Cardiac fibroblast (primary cell): Measurements from ENCODE around the gene C20orf144.
A peak's percentile ranks its signal among the peaks of the same experiment; 100 is the strongest.

Experiments used
- DNase-seq, 2 donors: peaks; one replicate each; pipeline versions ENCODE4 v3.0.0 to v3.0.0-alpha.2; 2010; ENCODE audit warnings: low read depth in 2 of 2
- H3K4me3 ChIP-seq, 2 donors: replicated peaks in 1 of 2; 1 replicate in 1 of 2; 2 replicates in 1 of 2; pipeline ENCODE4 v1.5.1; 2011; ENCODE audit warnings: low read depth in 2 of 2, low read length in 2 of 2, mild to moderate bottlenecking in 2 of 2, moderate library complexity in 1 of 2
- TF ChIP-seq, protein P1 (sequence below): IDR thresholded peaks from one replicate; pipeline ENCODE4 v1.5.1; 2011; ENCODE audit warnings: low read depth, mild to moderate bottlenecking, low read length, inconsistent platforms

C20orf144 gene

DNA sequence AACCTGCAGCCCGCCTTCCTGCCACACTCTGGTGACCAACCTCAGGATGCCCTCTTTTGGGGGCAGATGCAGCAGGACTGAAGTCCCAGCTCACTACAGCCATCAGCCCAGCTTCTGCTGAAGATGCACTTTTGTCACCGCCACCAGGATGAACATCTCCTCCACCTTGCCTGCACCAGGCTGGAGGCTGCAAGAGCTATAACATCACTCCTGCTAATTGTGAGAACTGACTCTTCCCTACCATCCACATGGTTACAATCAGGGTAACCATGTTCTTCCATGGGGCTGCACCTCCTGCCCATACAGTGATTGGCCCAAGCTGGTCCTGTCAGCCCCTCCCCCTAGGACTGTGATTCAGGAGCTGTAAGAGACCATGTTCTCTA, 2.6 kb downstream of the C20orf144 start:
- no peak overlapping the region for H3K4me3 ChIP-seq
- TF ChIP-seq, protein P1, sequence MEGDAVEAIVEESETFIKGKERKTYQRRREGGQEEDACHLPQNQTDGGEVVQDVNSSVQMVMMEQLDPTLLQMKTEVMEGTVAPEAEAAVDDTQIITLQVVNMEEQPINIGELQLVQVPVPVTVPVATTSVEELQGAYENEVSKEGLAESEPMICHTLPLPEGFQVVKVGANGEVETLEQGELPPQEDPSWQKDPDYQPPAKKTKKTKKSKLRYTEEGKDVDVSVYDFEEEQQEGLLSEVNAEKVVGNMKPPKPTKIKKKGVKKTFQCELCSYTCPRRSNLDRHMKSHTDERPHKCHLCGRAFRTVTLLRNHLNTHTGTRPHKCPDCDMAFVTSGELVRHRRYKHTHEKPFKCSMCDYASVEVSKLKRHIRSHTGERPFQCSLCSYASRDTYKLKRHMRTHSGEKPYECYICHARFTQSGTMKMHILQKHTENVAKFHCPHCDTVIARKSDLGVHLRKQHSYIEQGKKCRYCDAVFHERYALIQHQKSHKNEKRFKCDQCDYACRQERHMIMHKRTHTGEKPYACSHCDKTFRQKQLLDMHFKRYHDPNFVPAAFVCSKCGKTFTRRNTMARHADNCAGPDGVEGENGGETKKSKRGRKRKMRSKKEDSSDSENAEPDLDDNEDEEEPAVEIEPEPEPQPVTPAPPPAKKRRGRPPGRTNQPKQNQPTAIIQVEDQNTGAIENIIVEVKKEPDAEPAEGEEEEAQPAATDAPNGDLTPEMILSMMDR = no peak
- DNase-seq = no peak

DNA sequence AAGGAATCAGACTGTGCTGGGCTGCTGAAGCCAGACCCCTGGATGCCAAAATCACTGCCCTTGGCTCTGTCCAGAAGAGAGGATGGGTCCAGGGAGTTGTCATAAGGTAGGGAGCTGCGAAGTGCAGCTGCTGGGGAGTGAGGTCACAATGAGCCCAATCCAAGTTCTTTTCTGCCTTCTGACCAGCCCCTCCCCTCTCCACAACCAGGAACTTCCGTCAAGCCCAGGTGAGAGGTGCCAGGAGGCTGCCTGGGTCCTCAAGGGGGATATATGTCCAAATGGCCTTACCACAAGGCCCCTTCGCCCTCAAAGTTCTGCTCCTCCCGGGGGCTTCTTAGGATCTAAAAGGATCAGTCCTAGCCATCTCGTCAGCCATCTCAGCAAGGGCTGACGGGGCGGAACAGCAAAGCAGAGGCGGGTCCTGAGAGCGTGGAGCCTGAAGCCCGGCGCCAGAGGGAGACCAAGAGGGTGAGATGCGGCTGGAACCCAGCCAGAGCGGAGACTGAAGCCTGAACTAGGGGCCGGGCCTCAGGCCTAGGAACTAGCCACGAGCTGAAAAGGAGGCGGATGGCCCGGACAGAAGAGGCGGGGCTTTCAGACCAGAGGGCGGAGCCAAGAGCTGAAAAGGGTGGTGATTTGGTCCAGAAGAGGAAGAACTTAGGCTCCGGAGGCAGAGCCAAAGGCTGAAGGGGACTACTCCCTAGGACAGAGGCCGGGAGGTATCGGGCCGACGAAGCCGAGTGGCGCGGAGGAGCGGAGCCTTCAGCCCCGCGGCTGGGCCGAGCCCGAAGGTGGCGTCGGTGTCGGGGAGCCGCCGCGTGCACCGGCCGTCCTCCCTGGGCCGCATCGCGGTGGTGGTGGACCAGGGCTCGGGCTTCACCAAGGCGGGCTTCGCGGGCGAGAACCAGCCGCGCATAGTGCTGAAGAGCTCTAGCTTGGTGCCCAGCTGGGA, 4.4 kb downstream of the C20orf144 start, which contains the start of gene ACTL10:
Gene ACTL10, plus strand, starts transcription at position 651 of the 952 bp plus-strand sequence. CDS start 555 bp downstream, outside the sequence.
- TF ChIP-seq, protein P1 = peak; percentile 53
- peak; percentile 99 for DNase-seq
- peak within 1 kb of the TSS; percentile 38 to 57 for H3K4me3 ChIP-seq

DNA sequence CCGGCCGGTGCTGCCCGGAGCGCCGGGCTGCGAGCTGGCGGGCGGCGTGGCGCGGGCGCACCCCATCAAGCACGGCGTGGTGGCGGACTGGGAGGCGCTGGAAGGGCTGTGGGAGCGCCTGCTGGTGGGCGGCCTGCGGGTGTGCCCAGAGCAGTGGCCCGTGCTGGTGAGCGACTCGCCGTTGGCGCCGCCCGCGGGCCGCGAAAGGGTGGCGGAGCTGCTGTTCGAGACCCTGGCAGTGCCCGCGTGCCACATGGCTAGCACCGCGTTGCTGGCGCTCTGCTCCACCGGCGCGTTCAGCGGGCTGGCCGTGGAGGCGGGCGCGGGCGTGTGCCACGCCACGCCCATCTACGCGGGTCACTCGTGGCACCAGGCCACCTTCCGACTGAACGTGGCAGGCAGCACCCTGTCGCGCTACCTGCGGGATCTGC, 5.1 kb downstream of the C20orf144 start:
- DNase-seq = no peak
- peak overlapping the region; percentile 38 to 57 for H3K4me3 ChIP-seq
- TF ChIP-seq, protein P1 = no peak

DNA sequence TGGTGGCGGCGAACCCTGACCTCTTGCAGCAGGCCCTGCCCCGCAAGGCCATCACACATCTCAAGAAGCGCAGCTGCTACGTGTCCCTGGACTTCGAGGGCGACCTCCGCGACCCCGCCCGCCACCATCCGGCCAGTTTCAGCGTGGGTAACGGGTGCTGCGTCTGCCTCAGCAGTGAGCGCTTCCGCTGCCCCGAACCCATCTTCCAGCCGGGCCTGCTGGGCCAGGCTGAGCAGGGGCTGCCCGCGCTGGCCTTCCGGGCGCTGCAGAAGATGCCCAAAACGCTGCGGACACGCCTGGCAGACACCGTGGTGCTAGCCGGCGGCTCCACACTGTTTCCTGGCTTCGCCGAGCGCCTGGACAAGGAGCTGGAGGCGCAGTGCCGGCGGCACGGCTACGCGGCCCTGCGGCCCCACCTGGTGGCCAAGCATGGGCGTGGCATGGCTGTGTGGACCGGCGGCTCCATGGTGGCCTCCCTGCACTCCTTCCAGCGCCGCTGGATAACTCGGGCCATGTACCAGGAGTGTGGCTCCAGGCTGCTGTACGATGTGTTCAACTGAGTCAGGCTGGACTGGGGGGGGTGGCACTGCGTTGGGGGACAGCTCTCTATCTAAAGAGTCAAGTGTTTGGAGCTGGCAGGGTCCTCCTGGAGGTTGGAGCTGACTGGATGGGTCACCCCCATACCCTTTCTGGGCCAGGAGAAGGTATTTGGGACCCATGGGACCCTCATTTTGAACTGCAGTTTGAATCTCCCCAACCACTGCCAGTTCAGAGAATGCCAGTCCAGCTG, 5.7 kb downstream of the C20orf144 start:
- peak overlapping the region; percentile 33 to 57 for H3K4me3 ChIP-seq
- DNase-seq = peak; percentile 78 to 82

DNA sequence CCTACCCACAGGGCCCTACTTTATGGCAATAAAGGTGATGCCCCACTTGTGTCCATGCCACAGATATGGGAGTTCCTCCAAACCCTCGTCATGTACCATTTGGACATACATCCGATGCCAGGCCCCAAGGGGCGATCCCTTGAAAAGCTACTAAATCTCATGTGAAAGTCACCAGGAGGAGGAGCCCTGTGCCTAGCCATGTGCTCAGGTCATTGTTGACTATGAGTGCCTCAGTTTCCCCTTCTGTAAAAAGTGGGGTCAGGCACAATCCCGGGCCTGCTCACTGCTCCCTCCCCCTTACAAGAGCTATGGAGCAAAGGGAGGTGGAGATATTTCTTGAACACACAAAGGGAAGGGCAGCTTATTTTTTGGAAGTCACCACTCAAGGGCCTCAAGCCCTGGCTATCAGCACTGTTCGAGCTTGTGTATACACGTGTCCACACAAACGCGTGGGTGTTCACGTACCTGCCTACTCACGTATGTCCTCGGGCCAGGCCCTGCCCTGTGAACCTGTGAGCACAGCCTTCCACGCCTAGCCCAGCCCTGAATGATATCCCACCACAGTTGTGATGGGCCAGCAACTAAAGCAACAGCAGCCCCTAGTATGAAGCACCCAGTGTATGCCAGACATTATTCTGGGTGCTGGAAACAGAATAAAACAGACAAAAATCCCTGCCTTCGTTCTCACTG, 6.5 kb downstream of the C20orf144 start:
- TF ChIP-seq, protein P1 = no peak
- no peak for DNase-seq
- no peak overlapping the region for H3K4me3 ChIP-seq

More for the DNA sequence above, 5.7 kb downstream of the C20orf144 start:
- TF ChIP-seq, protein P1 = peak; percentile 83

DNA sequence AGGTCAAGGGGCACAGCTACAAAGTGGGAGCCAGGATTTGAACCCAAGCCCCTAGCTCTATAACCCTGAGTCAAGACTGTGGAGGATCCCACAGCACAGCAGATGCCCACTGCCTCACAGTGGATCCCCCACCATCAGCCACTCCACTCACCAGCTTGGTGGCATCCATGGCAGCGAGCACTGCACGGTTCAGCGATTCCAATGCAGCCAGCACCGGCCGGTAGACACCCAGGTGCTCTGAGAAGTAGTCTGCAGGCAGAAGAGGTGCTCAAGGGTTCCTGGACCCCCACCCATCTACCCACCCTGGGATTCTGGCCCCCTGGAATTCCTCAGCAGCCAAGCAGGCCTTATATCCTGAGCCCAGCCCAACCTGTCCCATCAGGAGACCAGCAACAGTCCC, 7.1 kb downstream of the C20orf144 start:
- DNase-seq = no peak
- no peak overlapping the region for H3K4me3 ChIP-seq
- TF ChIP-seq, protein P1 = no peak
